Activated naive CD8-positive, alpha-beta T cell (primary cell): ENCODE measurements around the gene USHBP1.

Experiments
- H3K27ac Mint-ChIP-seq: one replicate; pipeline ENCODE4 v1.8.0; 2021; ENCODE audit warnings: mixed read lengths
- H3K27me3 Mint-ChIP-seq: one replicate; pipeline ENCODE4 v1.8.0; 2021; ENCODE audit warnings: mixed read lengths
- H3K36me3 Mint-ChIP-seq: one replicate; pipeline ENCODE4 v1.8.0; 2021; ENCODE audit warnings: mixed read lengths
- H3K4me1 Mint-ChIP-seq: one replicate; pipeline ENCODE4 v1.8.0; 2021; ENCODE audit warnings: low read depth, mixed read lengths
- H3K4me3 Mint-ChIP-seq: one replicate; pipeline ENCODE4 v1.8.0; 2021; ENCODE audit warnings: mild to moderate bottlenecking, mixed read lengths
- H3K9me3 Mint-ChIP-seq: one replicate; pipeline ENCODE4 v1.8.0; 2021; ENCODE audit warnings: low read depth, mixed read lengths

USHBP1 gene

GRCh38 chr19:17225053-17225452, 39.5 kb downstream of the USHBP1 start:
- Mint-ChIP-seq H3K27me3 (no peaks in the 10 kb centered on the region), H3K36me3 (no peaks in the 10 kb centered on the region), H3K4me1 (peaks cover 9% of the 10 kb centered on the region), H3K9me3 (no peaks in the 10 kb centered on the region), H3K27ac (no peak overlapping the region), H3K4me3 (peak overlapping the region; percentile 60)

GRCh38 chr19:17220207-17220758, 44.3 kb downstream of the USHBP1 start:
- Mint-ChIP-seq H3K4me3 (no peak overlapping the region), H3K36me3 (peaks cover 5% of the 10 kb centered on the region), H3K27me3 (no peaks in the 10 kb centered on the region), H3K9me3 (no peaks in the 10 kb centered on the region), H3K4me1 (no peaks in the 10 kb centered on the region), H3K27ac (peak overlapping the region; percentile 22)

- Mint-ChIP-seq H3K27ac (peak overlapping the region; percentile 34), H3K9me3 (no peaks in the 10 kb centered on the region), H3K36me3 (peaks cover 5% of the 10 kb centered on the region), H3K4me3 (no peak overlapping the region), H3K27me3 (no peaks in the 10 kb centered on the region), H3K4me1 (peaks cover 7% of the 10 kb centered on the region)
Measured at GRCh38 chr19:17219286-17219685, 45.3 kb downstream of the USHBP1 start.

GRCh38 chr19:17216058-17216670, 48.4 kb downstream of the USHBP1 start:
- peaks cover 5% of the 10 kb centered on the region for H3K36me3 Mint-ChIP-seq
- no peaks in the 10 kb centered on the region for H3K27me3 Mint-ChIP-seq
- H3K4me3 Mint-ChIP-seq: peak overlapping the region; percentile 91
- peaks cover 7% of the 10 kb centered on the region for H3K4me1 Mint-ChIP-seq
- peak overlapping the region; percentile 97 for H3K27ac Mint-ChIP-seq
- H3K9me3 Mint-ChIP-seq: no peaks in the 10 kb centered on the region

DNA sequence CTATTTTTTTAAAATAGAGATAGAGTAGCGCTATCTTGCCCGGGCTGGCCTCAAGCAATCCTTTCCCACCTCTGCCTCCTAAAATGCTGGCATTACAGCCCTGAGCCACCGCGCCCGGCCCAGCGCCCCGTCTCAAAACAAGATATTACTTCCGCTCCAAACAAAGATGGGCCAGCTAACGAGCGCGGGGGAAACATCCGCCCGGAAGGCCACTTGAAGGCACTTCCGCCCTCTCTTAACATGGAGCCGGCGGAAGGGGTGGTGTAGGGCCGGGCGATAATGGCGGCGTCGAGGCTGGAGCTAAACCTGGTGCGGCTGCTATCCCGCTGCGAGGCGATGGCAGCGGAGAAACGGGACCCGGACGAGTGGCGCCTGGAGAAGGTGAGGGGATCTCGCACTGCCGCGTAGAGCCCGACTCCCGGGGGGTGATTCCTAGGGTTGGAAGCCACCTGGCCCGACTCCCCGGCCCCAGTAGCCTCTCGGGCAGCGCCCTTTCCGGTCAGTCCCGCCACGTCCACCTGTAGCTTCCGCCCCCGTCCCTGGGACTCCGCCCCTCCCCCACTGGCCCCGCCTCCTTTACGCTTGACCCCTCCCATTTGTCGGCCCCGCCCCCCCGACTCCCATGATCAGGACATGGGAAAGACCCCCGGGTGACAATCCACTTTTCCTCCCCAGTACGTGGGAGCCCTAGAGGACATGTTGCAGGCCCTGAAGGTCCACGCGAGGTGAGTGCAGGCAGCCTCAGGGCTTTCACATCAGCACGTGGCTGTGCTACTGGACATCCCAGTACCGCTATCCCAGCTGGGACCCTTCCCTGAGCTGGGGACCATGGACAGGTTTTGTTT, 49.2 kb downstream of the USHBP1 start, which contains the start of gene USE1:
USE1 (plus strand) TSS at position 231 of the 845 bp plus-strand sequence; CDS start at position 280, 49 bp downstream.
- Mint-ChIP-seq H3K9me3 (no peaks in the 10 kb centered on the region), H3K27me3 (no peaks in the 10 kb centered on the region)

DNA sequence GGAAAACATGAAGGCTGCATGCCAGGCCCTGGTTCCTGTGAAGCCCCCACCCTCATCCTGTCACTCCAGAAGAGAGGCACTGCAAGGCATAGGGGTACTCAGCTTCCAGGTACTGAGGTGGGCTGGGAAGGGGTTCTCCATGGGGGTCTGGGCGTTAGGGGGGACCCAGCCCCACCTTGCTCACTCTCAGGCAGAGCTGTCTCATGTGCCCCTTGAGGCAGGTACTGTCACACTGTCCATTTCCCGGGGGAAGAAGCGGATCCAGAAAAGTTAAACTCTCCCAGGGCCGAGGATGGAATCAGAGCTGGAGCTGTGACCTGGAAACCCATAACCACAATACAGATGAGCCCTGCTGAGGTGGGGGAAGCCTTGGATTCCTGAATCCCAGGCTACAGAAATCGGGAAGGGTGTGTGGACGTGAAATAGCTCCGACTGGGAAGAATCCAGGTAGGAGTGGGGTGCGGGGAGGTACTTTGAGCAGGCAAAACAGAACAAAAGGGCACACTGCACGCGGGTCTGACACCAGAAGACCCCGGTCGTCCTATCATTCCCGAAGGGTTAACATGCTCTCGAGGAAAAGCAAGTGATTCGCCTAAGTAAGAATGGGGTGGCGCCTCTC, 49.9 kb downstream of the USHBP1 start:
- Mint-ChIP-seq H3K36me3 (peaks cover 5% of the 10 kb centered on the region), H3K4me1 (peaks cover 7% of the 10 kb centered on the region), H3K9me3 (no peaks in the 10 kb centered on the region), H3K27me3 (no peaks in the 10 kb centered on the region), H3K27ac (peak overlapping the region; percentile 97), H3K4me3 (peak overlapping the region; percentile 91)

More for the DNA sequence above, 49.2 kb downstream of the USHBP1 start, which contains the start of gene USE1:
- H3K36me3 Mint-ChIP-seq: peaks cover 5% of the 10 kb centered on the region
- peak within 1 kb of the TSS; percentile 91 for H3K4me3 Mint-ChIP-seq
- H3K27ac Mint-ChIP-seq: peak within 1 kb of the TSS; percentile 97
- peaks cover 7% of the 10 kb centered on the region for H3K4me1 Mint-ChIP-seq

- H3K9me3 Mint-ChIP-seq: no peaks in the 10 kb centered on the region
- no peak overlapping the region for H3K27ac Mint-ChIP-seq
- no peak overlapping the region for H3K4me3 Mint-ChIP-seq
- H3K27me3 Mint-ChIP-seq: no peaks in the 10 kb centered on the region
- H3K4me1 Mint-ChIP-seq: peaks cover 13% of the 10 kb centered on the region
- peaks cover 5% of the 10 kb centered on the region for H3K36me3 Mint-ChIP-seq
Measured at GRCh38 chr19:17213334-17213733, 51.2 kb downstream of the USHBP1 start.

DNA sequence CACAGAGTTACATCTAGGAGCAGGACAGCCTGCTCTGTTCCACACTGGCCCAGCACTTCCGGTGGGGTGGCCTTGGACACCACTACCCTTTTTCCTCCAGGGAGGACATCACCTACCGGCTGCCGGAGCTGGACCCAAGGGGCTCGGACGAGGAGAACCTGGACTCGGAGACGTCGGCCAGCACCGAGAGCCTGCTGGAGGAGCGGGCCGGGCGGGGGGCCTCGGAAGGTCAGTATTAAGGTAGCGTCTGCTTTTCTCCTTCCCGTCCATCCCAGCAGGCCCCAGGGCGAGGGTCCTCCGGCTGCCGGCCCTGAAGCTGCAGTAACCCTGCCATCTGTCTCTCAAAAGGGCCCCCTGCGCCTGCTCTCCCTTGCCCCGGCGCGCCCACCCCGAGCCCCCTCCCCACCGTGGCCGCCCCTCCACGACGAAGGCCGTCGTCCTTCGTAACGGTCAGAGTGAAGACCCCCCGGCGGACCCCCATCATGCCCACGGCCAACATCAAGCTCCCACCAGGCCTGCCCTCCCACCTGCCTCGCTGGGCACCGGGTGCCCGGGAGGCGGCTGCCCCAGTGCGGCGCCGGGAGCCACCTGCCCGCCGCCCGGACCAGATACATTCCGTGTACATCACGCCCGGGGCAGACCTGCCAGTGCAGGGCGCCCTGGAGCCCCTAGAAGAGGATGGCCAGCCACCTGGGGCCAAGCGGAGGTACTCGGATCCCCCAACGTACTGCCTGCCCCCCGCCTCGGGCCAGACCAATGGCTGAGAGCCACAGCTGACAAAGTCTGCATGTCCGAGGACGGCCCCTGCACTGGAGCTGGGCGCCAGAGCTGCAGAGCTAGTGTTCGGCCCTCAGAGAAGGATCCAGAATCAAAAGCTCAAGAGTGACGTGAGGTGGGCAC, 52.7 kb downstream of the USHBP1 start:
- no peaks in the 10 kb centered on the region for H3K9me3 Mint-ChIP-seq
- H3K36me3 Mint-ChIP-seq: peaks cover 3% of the 10 kb centered on the region
- H3K4me3 Mint-ChIP-seq: no peak overlapping the region
- no peak overlapping the region for H3K27ac Mint-ChIP-seq
- H3K27me3 Mint-ChIP-seq: no peaks in the 10 kb centered on the region
- peaks cover 13% of the 10 kb centered on the region for H3K4me1 Mint-ChIP-seq

- no peaks in the 10 kb centered on the region for H3K27me3 Mint-ChIP-seq
- peaks cover 3% of the 10 kb centered on the region for H3K36me3 Mint-ChIP-seq
- peaks cover 13% of the 10 kb centered on the region for H3K4me1 Mint-ChIP-seq
- H3K27ac Mint-ChIP-seq: no peak overlapping the region
- no peak overlapping the region for H3K4me3 Mint-ChIP-seq
- H3K9me3 Mint-ChIP-seq: no peaks in the 10 kb centered on the region
Measured at GRCh38 chr19:17210296-17210695, 54.2 kb downstream of the USHBP1 start.

- Mint-ChIP-seq H3K27me3 (no peaks in the 10 kb centered on the region), H3K9me3 (no peaks in the 10 kb centered on the region), H3K36me3 (peaks cover 3% of the 10 kb centered on the region), H3K4me1 (peaks cover 7% of the 10 kb centered on the region), H3K27ac (peak overlapping the region; percentile 58), H3K4me3 (no peak overlapping the region)
Measured at GRCh38 chr19:17209126-17210036, 55.2 kb downstream of the USHBP1 start.

- Mint-ChIP-seq H3K27ac (no peak overlapping the region), H3K9me3 (no peaks in the 10 kb centered on the region), H3K4me1 (peaks cover 6% of the 10 kb centered on the region), H3K36me3 (peaks cover 6% of the 10 kb centered on the region), H3K4me3 (no peak overlapping the region), H3K27me3 (no peaks in the 10 kb centered on the region)
Measured at GRCh38 chr19:17206736-17207581, 57.6 kb downstream of the USHBP1 start.

GRCh38 chr19:17205237-17206140, 59.1 kb downstream of the USHBP1 start:
- H3K36me3 Mint-ChIP-seq: peaks cover 7% of the 10 kb centered on the region
- no peaks in the 10 kb centered on the region for H3K27me3 Mint-ChIP-seq
- H3K27ac Mint-ChIP-seq: no peak overlapping the region
- no peaks in the 10 kb centered on the region for H3K9me3 Mint-ChIP-seq
- peaks cover 6% of the 10 kb centered on the region for H3K4me1 Mint-ChIP-seq
- no peak overlapping the region for H3K4me3 Mint-ChIP-seq
